NCI-H2171 treated with DMSO at 0.1 percent for 48 hours (cell line): ENCODE results near the gene TRABD2A.
"Not testable (repeated sequence)": the region's sequence is repeated elsewhere in the genome, so short reads cannot be mapped to it uniquely, and the experiment has no call there.

Source experiments
- DNase-seq: peaks from one replicate; lab custom pipeline; 2025; lab: John Stamatoyannopoulos, UW

The TRABD2A gene

GRCh38 chr2:84879584-84880394 lies 1.1 kb downstream of the TRABD2A start:
- no peak for DNase-seq

GRCh38 chr2:84878896-84879583 lies 1.8 kb downstream of the TRABD2A start:
- no peak for DNase-seq

- DNase-seq: no peak
Measured at GRCh38 chr2:84878459-84878858, 2.4 kb downstream of the TRABD2A start.

- DNase-seq: no peak
Measured at GRCh38 chr2:84876369-84876768, 4.5 kb downstream of the TRABD2A start.

GRCh38 chr2:84875619-84876018 lies 5.3 kb downstream of the TRABD2A start:
- DNase-seq: not testable (repeated sequence)

- DNase-seq: no peak
Measured at GRCh38 chr2:84875213-84875560, 5.7 kb downstream of the TRABD2A start.

GRCh38 chr2:84874381-84875212 lies 6.3 kb downstream of the TRABD2A start:
- no peak for DNase-seq

GRCh38 chr2:84873350-84873749 lies 7.5 kb downstream of the TRABD2A start:
- DNase-seq: no peak

- not testable (repeated sequence) for DNase-seq
Measured at GRCh38 chr2:84872691-84873090, 8.2 kb downstream of the TRABD2A start.

- DNase-seq: no peak
Measured at GRCh38 chr2:84870306-84870705, 10.6 kb downstream of the TRABD2A start.

- not testable (repeated sequence) for DNase-seq
Measured at GRCh38 chr2:84868327-84868726, 12.6 kb downstream of the TRABD2A start.

- DNase-seq: no peak
Measured at GRCh38 chr2:84866122-84866521, 14.8 kb downstream of the TRABD2A start.

GRCh38 chr2:84865181-84865783 lies 15.6 kb downstream of the TRABD2A start:
- DNase-seq: peak; percentile 11

- DNase-seq: no peak
Measured at GRCh38 chr2:84862006-84862405, 18.9 kb downstream of the TRABD2A start.

GRCh38 chr2:84861539-84861938 lies 19.3 kb downstream of the TRABD2A start:
- DNase-seq: no peak

GRCh38 chr2:84858937-84859336 lies 21.9 kb downstream of the TRABD2A start:
- no peak for DNase-seq

- no peak for DNase-seq
Measured at GRCh38 chr2:84858123-84858522, 22.8 kb downstream of the TRABD2A start.

GRCh38 chr2:84857566-84857965 lies 23.3 kb downstream of the TRABD2A start:
- DNase-seq: no peak

GRCh38 chr2:84856787-84857186 lies 24.1 kb downstream of the TRABD2A start:
- DNase-seq: no peak

- no peak for DNase-seq
Measured at GRCh38 chr2:84855731-84856130, 25.2 kb downstream of the TRABD2A start.

- no peak for DNase-seq
Measured at GRCh38 chr2:84854850-84855249, 26.0 kb downstream of the TRABD2A start.

- no peak for DNase-seq
Measured at GRCh38 chr2:84851876-84852275, 29.0 kb downstream of the TRABD2A start.
